ENCODE measurements around the gene TMEM178A.
"Not testable (repeated sequence)": the region's sequence is repeated elsewhere in the genome, so short reads cannot be mapped to it uniquely, and the experiment has no call there.

TMEM178A gene

GRCh38 chr2:39647104-39647765 lies 18.5 kb upstream of the TMEM178A start:
- no peak for DNase-seq (ENCODE audit: low read depth in 3 of 3)

- DNase-seq (ENCODE audit: low read depth in 3 of 3): no peak
These were observed 17.1 kb upstream of the TMEM178A start for GRCh38 chr2:39648580-39648979.

GRCh38 chr2:39649511-39649910 lies 16.2 kb upstream of the TMEM178A start:
- DNase-seq (ENCODE audit: low read depth in 3 of 3): no peak

GRCh38 chr2:39650468-39650867 lies 15.2 kb upstream of the TMEM178A start:
- no peak for DNase-seq (ENCODE audit: low read depth in 3 of 3)

- not testable (repeated sequence) for DNase-seq (ENCODE audit: low read depth in 3 of 3)
These were observed 9.5 kb upstream of the TMEM178A start for GRCh38 chr2:39656215-39656614.

GRCh38 chr2:39657287-39657937 lies 8.3 kb upstream of the TMEM178A start:
- no peak for DNase-seq (ENCODE audit: low read depth in 3 of 3)

GRCh38 chr2:39658371-39658770 lies 7.3 kb upstream of the TMEM178A start:
- DNase-seq (ENCODE audit: low read depth in 3 of 3): no peak

GRCh38 chr2:39659765-39660611 lies 5.7 kb upstream of the TMEM178A start:
- DNase-seq (ENCODE audit: low read depth in 3 of 3): no peak

- no peak for DNase-seq (ENCODE audit: low read depth in 3 of 3)
These were observed 5.0 kb upstream of the TMEM178A start for GRCh38 chr2:39660612-39661236.

- no peak for DNase-seq (ENCODE audit: low read depth in 3 of 3)
These were observed 3.9 kb upstream of the TMEM178A start for GRCh38 chr2:39661826-39662225.

GRCh38 chr2:39663187-39663930 lies 2.4 kb upstream of the TMEM178A start:
- no peak for DNase-seq (ENCODE audit: low read depth in 3 of 3)

GRCh38 chr2:39664232-39664887 lies 1.4 kb upstream of the TMEM178A start:
- no peak for DNase-seq (ENCODE audit: low read depth in 3 of 3)

- no peak for DNase-seq (ENCODE audit: low read depth in 3 of 3)
These were observed 677 bp upstream of the TMEM178A start for GRCh38 chr2:39664888-39665591.

GRCh38 chr2:39666491-39667101 lies 879 bp downstream of the TMEM178A start:
- no peak for DNase-seq (ENCODE audit: low read depth in 3 of 3)

GRCh38 chr2:39667104-39667885 lies 1.6 kb downstream of the TMEM178A start:
- DNase-seq (ENCODE audit: low read depth in 3 of 3): no peak

GRCh38 chr2:39667886-39668276 lies 2.2 kb downstream of the TMEM178A start:
- DNase-seq (ENCODE audit: low read depth in 3 of 3): no peak

GRCh38 chr2:39668576-39669080 lies 2.9 kb downstream of the TMEM178A start:
- no peak for DNase-seq (ENCODE audit: low read depth in 3 of 3)

GRCh38 chr2:39671604-39672003 lies 5.9 kb downstream of the TMEM178A start:
- DNase-seq (ENCODE audit: low read depth in 3 of 3): no peak

GRCh38 chr2:39673018-39673417 lies 7.3 kb downstream of the TMEM178A start:
- no peak for DNase-seq (ENCODE audit: low read depth in 3 of 3)

Data from stimulated activated CD4-positive, alpha-beta T cell treated with anti-CD3 and anti-CD28 coated beads, TNF-alpha, amount 100 ng/mL, for 48 hours (primary cell).